ES-I3 (cell line): Measurements from ENCODE around the gene ATG9B.
A peak's percentile ranks its signal among the peaks of the same experiment; 100 is the strongest.

Experiments used
- H3K36me3 ChIP-seq: 2 replicates; pipeline ENCODE4 v1.6.1; 2013; ENCODE audit warnings: mild to moderate bottlenecking, low read length, control low read depth, moderate library complexity; ENCODE audit not compliant: insufficient read depth
- H3K4me1 ChIP-seq: 2 replicates; pipeline ENCODE4 v1.6.1; 2013; ENCODE audit warnings: mild to moderate bottlenecking, control low read depth, low read length; ENCODE audit not compliant: insufficient read depth
- H3K9ac ChIP-seq: 2 replicates; pipeline ENCODE4 v1.6.1; 2013; ENCODE audit warnings: low read depth, mild to moderate bottlenecking, low read length, moderate library complexity
- H3K9me3 ChIP-seq: 2 replicates; pipeline ENCODE4 v1.6.1; 2013; ENCODE audit warnings: mild to moderate bottlenecking, low read length, moderate library complexity; ENCODE audit not compliant: control insufficient read depth, insufficient read depth

Gene ATG9B

GRCh38 chr7:151061213-151062110 is 37.2 kb upstream of the ATG9B start:
- Histone ChIP-seq H3K36me3 (no peaks in the 10 kb centered on the region), H3K4me1 (peaks cover 2% of the 10 kb centered on the region; the same call in 1 of the 2 replicates), H3K9me3 (no peaks in the 10 kb centered on the region), H3K9ac (peak overlapping the region; percentile 72)

- peak overlapping the region; percentile 72 for H3K9ac ChIP-seq
- no peaks in the 10 kb centered on the region for H3K9me3 ChIP-seq
- no peaks in the 10 kb centered on the region for H3K36me3 ChIP-seq
- H3K4me1 ChIP-seq, result peaks cover 6% of the 10 kb centered on the region; the same call in 1 of the 2 replicates
These were observed 36.3 kb upstream of the ATG9B start for GRCh38 chr7:151060416-151061212.

GRCh38 chr7:151060113-151060415 is 35.8 kb upstream of the ATG9B start:
- Histone ChIP-seq H3K9ac (peak overlapping the region; percentile 72), H3K4me1 (peaks cover 6% of the 10 kb centered on the region; the same call in 1 of the 2 replicates), H3K9me3 (no peaks in the 10 kb centered on the region), H3K36me3 (no peaks in the 10 kb centered on the region)

GRCh38 chr7:151059367-151060112 is 35.2 kb upstream of the ATG9B start, which contains the start of gene SLC4A2:
Gene SLC4A2 (plus strand): TSS chr7:151059589. CDS start chr7:151061988, 2,399 bp downstream.
- H3K9me3 ChIP-seq, result no peaks in the 10 kb centered on the region
- H3K9ac ChIP-seq, result peak within 1 kb of the TSS; percentile 72
- no peaks in the 10 kb centered on the region for H3K36me3 ChIP-seq
- peaks cover 6% of the 10 kb centered on the region; the same call in 1 of the 2 replicates for H3K4me1 ChIP-seq

- Histone ChIP-seq H3K9ac (peak overlapping the region; percentile 72; the same call in 1 of the 2 replicates), H3K36me3 (no peaks in the 10 kb centered on the region), H3K9me3 (no peaks in the 10 kb centered on the region), H3K4me1 (peaks cover 6% of the 10 kb centered on the region; the same call in 1 of the 2 replicates)
These were observed 34.6 kb upstream of the ATG9B start for GRCh38 chr7:151058781-151059366.

GRCh38 chr7:151057989-151058780 is 33.9 kb upstream of the ATG9B start:
- no peaks in the 10 kb centered on the region for H3K9me3 ChIP-seq
- H3K9ac ChIP-seq, result peak overlapping the region; percentile 74
- H3K4me1 ChIP-seq, result peaks cover 6% of the 10 kb centered on the region; the same call in 1 of the 2 replicates
- no peaks in the 10 kb centered on the region for H3K36me3 ChIP-seq

GRCh38 chr7:151057506-151057988 is 33.3 kb upstream of the ATG9B start, which contains the start of gene CDK5:
Gene CDK5 (minus strand): TSS chr7:151057897. CDS start chr7:151057848, 49 bp downstream.
- Histone ChIP-seq H3K36me3 (no peaks in the 10 kb centered on the region), H3K4me1 (peaks cover 6% of the 10 kb centered on the region; the same call in 1 of the 2 replicates), H3K9me3 (no peaks in the 10 kb centered on the region), H3K9ac (peak within 1 kb of the TSS; percentile 74)

GRCh38 chr7:151056666-151057505 is 32.6 kb upstream of the ATG9B start:
- Histone ChIP-seq H3K36me3 (no peaks in the 10 kb centered on the region), H3K9me3 (no peaks in the 10 kb centered on the region), H3K4me1 (peaks cover 6% of the 10 kb centered on the region; the same call in 1 of the 2 replicates), H3K9ac (peak overlapping the region; percentile 74; the same call in 1 of the 2 replicates)

GRCh38 chr7:151056283-151056665 is 32.0 kb upstream of the ATG9B start:
- Histone ChIP-seq H3K9me3 (no peaks in the 10 kb centered on the region), H3K36me3 (no peaks in the 10 kb centered on the region), H3K9ac (peak overlapping the region; percentile 74; the same call in 1 of the 2 replicates), H3K4me1 (peaks cover 6% of the 10 kb centered on the region; the same call in 1 of the 2 replicates)

GRCh38 chr7:151053751-151054150 is 29.5 kb upstream of the ATG9B start:
- peaks cover 6% of the 10 kb centered on the region; the same call in 1 of the 2 replicates for H3K4me1 ChIP-seq
- no peak overlapping the region for H3K9ac ChIP-seq

GRCh38 chr7:151053096-151053495 is 28.8 kb upstream of the ATG9B start:
- Histone ChIP-seq H3K4me1 (peaks cover 6% of the 10 kb centered on the region; the same call in 1 of the 2 replicates), H3K36me3 (no peaks in the 10 kb centered on the region), H3K9ac (no peak overlapping the region), H3K9me3 (no peaks in the 10 kb centered on the region)

More at GRCh38 chr7:151053751-151054150, 29.5 kb upstream of the ATG9B start:
- H3K36me3 ChIP-seq, result no peaks in the 10 kb centered on the region
- H3K9me3 ChIP-seq, result no peaks in the 10 kb centered on the region

GRCh38 chr7:151051108-151051507 is 26.8 kb upstream of the ATG9B start:
- Histone ChIP-seq H3K36me3 (no peaks in the 10 kb centered on the region), H3K9ac (peak overlapping the region; percentile 27; the same call in 1 of the 2 replicates), H3K9me3 (no peaks in the 10 kb centered on the region), H3K4me1 (peaks cover under 1% of the 10 kb centered on the region; the same call in 1 of the 2 replicates)
